ENCODE results near the gene JPT1.
"Not testable (repeated sequence)": the region's sequence is repeated elsewhere in the genome, so short reads cannot be mapped to it uniquely, and the experiment has no call there.

Gene JPT1

GRCh38 chr17:75155191-75155601, 884 bp upstream of the JPT1 start:
- peak; percentile 60 for DNase-seq

- no peak for DNase-seq
Observed at GRCh38 chr17:75153780-75154194, 525 bp downstream of the JPT1 start.

DNA sequence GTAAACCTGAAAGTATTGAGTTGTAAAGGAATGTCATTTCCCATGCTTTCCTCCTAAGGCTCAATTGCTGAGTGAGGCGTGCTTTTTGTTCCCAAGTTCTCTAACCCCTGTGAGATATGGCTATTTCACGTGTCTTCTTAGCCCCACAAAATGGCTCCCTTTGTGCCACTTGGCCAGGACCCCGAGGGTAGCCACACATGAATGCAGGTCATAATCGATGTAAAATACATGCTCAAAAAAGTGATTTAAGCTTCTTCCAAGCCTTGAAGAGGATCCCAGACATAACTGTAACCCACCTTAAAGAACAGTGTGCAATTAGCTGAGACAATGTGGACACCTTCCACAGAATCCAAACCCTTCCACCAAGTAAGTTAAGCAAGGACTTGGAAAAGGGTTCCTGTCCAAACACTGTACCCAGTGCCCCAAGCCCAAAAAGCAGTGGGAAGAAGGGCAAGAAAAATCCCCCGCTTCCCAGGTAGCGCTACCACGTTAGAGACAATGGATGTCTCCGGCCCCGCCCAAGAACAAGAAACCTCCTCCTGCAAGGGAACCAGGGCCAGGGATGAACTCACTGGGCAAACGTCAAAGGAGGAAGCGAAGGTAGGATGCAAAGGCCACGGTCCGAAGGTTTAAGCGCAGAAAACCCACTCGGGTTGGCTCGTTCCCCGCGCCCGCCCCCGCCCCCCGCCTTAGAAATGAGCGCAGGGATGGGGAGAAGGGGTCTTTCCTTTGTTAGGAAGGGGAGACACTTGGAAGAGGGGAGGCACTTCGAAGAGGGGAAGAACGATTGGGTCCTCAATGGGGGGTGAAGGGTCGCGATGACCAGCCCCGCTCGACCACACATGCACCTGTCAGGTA, 1.2 kb downstream of the JPT1 start:
- peak; percentile 86 for DNase-seq

DNA sequence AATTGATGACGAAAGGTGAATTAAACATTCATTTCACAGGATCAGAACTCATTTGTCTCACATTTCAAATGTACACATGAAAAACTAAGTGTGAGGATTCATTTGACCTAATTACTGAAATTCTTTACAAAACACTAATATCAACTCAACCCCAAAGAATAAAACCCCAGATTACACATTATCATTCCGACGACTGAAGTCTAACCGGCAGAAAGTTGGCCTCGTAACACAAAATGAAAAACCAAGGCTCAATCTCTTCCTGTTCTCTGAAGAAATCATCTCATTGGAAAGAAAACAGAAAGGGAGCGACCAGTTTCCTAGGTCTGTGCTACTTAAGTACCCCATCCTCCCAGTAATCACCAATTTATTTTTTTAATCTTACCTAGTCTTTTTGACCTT, 1.8 kb downstream of the JPT1 start:
- DNase-seq: no peak

- peak; percentile 67 for DNase-seq
Observed at GRCh38 chr17:75151930-75152329, 2.4 kb downstream of the JPT1 start.

DNA sequence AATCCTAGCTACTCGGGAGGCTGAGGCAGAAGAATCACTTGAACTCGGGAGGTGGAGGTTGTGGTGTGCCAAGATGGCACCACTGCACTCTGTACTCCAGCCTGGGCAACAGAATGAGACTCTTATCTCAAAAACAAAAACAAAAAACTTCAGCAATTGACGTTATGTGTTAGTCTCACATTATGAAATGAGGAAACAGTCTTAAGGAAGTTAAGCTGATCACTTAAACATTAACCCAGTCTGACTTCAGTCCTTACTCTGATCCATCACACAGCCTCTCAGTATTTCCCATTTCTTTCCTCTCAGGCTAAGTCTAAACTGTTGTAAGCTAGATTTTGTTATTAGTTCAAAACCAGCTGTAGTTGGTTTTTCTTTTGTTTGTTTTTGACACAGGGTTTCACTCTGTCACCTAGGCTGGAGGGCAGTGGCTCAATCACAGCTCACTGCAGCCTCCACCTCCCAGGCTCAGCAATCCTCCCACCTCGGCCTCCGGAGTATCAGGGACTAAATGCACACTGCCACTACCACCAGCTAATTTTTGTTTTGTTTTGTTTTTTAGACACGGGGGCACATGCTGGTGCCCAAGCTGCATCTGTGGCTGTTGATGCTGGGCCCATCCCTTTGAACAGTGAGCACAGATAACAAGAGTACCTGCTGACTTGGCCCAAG, 6.3 kb downstream of the JPT1 start:
- DNase-seq: no peak

- DNase-seq: no peak
Observed at GRCh38 chr17:75146592-75146991, 7.7 kb downstream of the JPT1 start.

GRCh38 chr17:75144816-75145512, 9.3 kb downstream of the JPT1 start:
- no peak for DNase-seq

DNA sequence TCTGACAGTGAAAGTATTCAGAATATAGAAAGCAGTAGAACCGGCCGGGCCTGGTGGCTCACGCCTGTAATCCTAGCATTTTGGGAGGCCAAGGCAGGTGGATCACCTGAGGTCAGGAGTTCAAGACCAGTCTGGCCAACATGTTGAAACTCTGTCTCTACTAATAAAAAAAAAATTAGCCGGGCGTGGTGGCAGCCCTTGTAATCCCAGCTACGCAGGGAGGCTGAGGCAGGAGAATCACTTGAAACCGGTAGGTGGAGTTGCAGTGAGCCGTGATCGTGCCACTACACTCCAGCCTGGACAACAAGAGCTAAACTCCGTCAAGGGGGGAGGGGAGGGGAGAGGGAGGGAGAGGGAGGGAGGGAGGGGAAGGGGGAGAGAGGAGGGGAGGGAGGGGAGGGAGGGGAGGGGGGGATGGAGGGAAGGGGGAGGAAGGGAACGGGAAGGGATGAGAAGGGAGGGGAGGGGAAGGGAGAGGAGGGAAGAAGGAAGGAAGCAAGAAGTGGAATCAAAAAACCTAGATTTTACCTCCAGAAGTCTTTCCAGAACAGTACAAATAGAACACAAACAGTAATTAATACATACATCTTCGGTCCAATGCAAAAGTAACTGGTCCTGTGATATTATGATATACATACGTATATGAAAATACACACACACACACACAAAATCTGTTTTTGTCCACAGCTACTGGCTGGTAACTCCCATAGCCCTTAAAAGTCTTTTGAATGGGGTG, 11.9 kb downstream of the JPT1 start:
- no peak for DNase-seq

- no peak for DNase-seq
Observed at GRCh38 chr17:75138519-75138918, 15.8 kb downstream of the JPT1 start.

DNA sequence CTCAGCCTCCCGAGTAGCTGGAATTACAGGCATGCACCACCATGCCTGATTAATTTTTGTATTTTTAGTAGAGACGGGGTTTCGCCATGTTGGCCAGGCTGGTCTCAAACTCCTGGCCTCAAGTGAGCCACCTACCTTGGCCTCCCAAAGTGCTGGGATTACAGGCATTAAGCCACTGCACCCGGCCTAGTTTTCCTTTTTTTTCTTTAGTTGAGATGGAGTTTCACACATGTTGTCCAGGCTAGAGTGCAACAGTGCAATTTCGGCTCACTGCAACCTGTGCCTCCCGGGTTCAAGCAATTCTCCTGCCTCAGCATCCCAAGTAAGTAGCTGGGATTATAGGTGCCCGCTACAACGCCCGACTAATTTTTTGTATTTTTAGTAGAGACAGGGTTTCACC, 16.6 kb downstream of the JPT1 start:
- DNase-seq: not testable (repeated sequence)

- no peak for DNase-seq
Observed at GRCh38 chr17:75135946-75136345, 18.4 kb downstream of the JPT1 start.

- no peak for DNase-seq
Observed at GRCh38 chr17:75135452-75135851, 18.9 kb downstream of the JPT1 start.

- DNase-seq: not testable (repeated sequence)
Observed at GRCh38 chr17:75133607-75134347, 20.5 kb downstream of the JPT1 start.

GRCh38 chr17:75133001-75133400, 21.3 kb downstream of the JPT1 start:
- DNase-seq: no peak

DNA sequence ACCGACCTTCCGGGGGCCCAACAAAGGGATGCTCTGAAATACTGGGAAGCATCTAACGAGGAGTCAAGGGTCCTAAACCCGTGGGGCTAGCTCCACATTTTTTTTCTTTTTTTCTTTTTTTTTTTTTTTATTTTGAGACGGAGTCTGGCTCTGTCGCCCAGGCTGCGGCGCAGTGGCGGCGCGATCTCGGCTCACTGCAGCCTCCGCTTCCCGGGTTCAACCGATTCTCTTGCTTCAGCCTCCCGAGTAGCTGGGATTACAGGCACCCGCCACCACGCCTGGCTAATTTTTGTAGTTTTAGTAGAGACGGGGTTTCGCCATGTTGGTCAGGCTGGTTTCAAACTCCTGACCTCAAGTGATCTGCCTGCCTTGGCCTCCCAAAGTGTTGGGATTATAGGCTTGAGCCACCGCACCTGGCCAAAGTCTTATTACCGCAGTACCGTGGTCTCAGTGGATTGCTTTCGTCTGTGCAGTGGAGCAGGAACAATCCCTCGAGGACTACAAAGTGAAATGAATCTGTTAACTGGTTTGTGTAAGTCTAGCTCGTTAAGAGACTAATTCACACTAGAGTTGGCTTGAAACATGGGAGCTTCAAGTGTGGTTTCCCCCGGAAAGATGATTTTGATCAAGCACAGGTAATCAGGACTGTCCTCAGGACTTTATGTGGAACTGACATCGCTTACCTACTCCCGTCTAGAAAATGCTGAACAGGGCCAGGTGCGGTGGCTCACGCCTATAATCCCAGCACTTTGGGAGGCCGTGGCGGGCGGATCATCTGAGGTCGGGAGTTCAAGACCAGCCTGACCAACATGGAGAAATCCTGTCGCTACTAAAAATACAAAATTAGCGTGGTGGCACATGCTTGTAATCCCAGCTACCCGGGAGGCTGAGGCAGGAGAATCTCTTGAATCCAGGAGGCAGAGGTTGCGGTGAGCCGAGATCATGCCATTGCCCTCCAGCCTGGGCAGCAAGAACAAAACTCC, 22.0 kb downstream of the JPT1 start:
- DNase-seq: not testable (repeated sequence)

DNA sequence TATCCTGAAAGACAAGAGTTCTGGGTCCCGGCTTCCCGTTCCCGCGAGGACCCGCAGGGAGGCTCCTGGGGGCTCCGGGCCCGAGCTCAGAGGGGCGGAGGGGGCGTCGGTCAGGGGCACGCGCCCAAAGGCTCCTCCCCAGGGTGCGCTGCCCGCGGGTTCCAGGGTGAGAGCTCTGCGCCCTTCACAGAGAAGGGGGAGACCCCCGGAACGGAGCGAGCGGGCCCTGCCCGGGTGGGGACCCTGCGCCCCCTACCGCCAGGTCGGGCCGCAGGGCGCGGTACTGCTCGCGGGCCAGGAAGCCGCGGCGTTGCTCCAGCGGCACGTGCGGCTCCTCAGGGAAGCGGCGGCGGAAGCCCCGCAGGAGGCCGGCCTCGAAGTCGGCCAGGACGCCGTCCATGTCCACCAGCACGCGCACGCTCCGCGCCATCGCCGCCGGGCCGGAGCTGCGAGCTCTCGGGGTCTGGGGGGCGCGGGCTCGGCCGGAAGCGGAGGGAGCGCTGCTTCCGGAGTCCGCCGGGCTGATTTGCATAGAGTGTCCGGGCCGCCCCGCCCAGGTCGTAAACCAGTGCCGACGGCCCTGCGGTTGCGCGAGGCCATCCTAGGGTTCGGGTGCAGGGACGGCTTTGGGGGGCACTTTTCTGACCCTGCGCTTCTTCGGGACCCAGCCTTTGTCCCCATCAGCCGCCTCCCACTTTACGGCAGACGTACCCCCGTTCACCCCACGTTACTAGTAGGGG, 22.9 kb downstream of the JPT1 start, which contains the start of gene NT5C:
TSS of gene NT5C (minus strand) at position 465 of the 740 bp plus-strand sequence. CDS start at position 430, 35 bp downstream.
- DNase-seq: peak; percentile 93

- DNase-seq: peak; percentile 88
Observed at GRCh38 chr17:75130632-75131277, 23.6 kb downstream of the JPT1 start.

DNA sequence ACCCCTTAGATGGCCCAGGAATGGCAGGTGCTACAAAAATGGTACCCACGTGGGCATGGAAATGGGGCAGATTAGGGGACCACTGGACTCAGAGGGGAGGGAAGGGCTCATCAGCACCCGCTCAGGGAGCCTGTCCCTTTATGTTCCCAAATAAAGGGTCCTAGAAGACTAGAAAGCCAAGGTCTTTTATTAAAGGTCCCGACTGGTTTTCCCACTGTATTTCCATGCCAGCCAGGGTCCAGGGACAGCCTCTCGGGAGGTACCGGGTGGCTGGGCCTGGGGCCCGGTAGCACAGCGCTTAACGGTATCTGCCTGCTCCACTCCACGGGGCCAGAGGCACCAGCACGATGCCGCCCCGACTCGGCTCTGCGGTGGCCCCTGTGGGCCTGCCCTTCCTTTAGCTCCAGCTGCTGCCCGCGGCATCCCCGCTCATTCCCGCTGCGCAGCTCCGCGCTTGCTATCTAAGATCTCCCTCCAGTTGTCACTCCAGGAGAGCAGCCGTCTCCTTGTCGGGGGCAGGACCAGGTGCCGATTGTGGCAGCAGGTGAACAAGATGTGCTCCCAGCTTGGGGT, 24.2 kb downstream of the JPT1 start:
- DNase-seq: no peak

All from eye (tissue), 1 donor.